Endothelial cell of umbilical vein (primary cell): ENCODE data around the gene HTR3B. TPM values are rescaled to one million over a fixed set of nuclear protein-coding genes. Genes with fewer than 3 reads are reported as not detected.

ENCODE experiments used
- BruUV-seq: library from RNA; stranded (reverse); fragments of 400-500 nt; replicated peaks from 2 replicates; lab custom pipeline; 2021; lab: Mats Ljungman, UMichigan
- CTCF ChIA-PET: fragments of 300-600, 350-600 bp; sonication (Branson Sonifier 250); formaldehyde crosslinking; loops from one replicate; lab custom pipeline; 2021; ENCODE audit warnings: antibody characterized with exemption, inconsistent platforms; lab: Charles Lee
- POLR2A ChIA-PET: fragments of 300-600, 350-600 bp; sonication (Branson Sonifier 250); formaldehyde crosslinking; loops from one replicate; lab custom pipeline; 2021; ENCODE audit warnings: antibody characterized with exemption, inconsistent platforms; lab: Charles Lee
- DNase-seq: peaks from one replicate; pipeline ENCODE4 v3.0.0-alpha.2; 2011; ENCODE audit warnings: low read depth, low spot score
- FAIRE-seq: peaks from 2 replicates; lab custom pipeline; 2011; peaks lifted over from hg19 to GRCh38; lab: Jason Lieb, UNC
- H2AFZ ChIP-seq: 2 replicates; pipeline ENCODE4 v1.6.0; 2012; ENCODE audit warnings: low read depth, low read length, control low read depth, inconsistent platforms
- H3K27ac ChIP-seq: 2 replicates; pipeline ENCODE4 v1.5.1; 2011; ENCODE audit warnings: low read depth, mild to moderate bottlenecking, control low read depth, low read length, moderate library complexity; ENCODE audit not compliant: insufficient read depth
- H3K27me3 ChIP-seq, 2 experiments: 2 replicates each; pipeline versions ENCODE4 v1.6.0 to v1.6.1; 2011; ENCODE audit warnings: low read length in 2 of 2, mixed read lengths in 1 of 2; ENCODE audit not compliant: control insufficient read depth in 2 of 2, insufficient read depth in 2 of 2
- H3K36me3 ChIP-seq, 2 experiments: 2 replicates in 1 of 2; 3 replicates in 1 of 2; pipeline ENCODE4 v1.5.1; 2011; ENCODE audit warnings: low read length in 2 of 2, mild to moderate bottlenecking in 1 of 2, moderate library complexity in 1 of 2; ENCODE audit not compliant: control insufficient read depth in 2 of 2, insufficient read depth in 2 of 2; ENCODE audit errors: extremely low read depth in 1 of 2
- H3K4me1 ChIP-seq: 3 replicates; pipeline ENCODE4 v1.5.1; 2011; ENCODE audit warnings: mild to moderate bottlenecking, low read length; ENCODE audit not compliant: control insufficient read depth, insufficient read depth; ENCODE audit errors: extremely low read depth
- H3K4me2 ChIP-seq: 2 replicates; pipeline ENCODE4 v1.6.1; 2011; ENCODE audit warnings: low read length, control low read depth, mixed read lengths; ENCODE audit not compliant: insufficient read depth
- H3K4me3 ChIP-seq, 3 experiments: fragments of 200-600 bp in 1 of 3; sonication (generic), shearing (Covaris generic) in 1 of 3; replicated peaks in 1 of 3; 2 replicates each; pipeline ENCODE4 v1.5.1; 2011 to 2016; ENCODE audit warnings: control low read depth in 3 of 3, low read length in 3 of 3, mild to moderate bottlenecking in 2 of 3, inconsistent platforms in 1 of 3, low read depth in 1 of 3, moderate library complexity in 1 of 3; ENCODE audit not compliant: insufficient read depth in 1 of 3
- H3K79me2 ChIP-seq: 2 replicates; pipeline ENCODE4 v1.6.0; 2012; ENCODE audit warnings: low read length, inconsistent platforms; ENCODE audit not compliant: control insufficient read depth, insufficient read depth
- H3K9ac ChIP-seq: replicated peaks from 2 replicates; pipeline ENCODE3; 2011; ENCODE audit warnings: low read length, control low read depth; ENCODE audit not compliant: insufficient read depth; ENCODE audit errors: extremely low read depth
- H3K9me1 ChIP-seq: replicated peaks from 3 replicates; pipeline ENCODE4 v1.6.0; 2011; ENCODE audit warnings: mild to moderate bottlenecking, low read length; ENCODE audit not compliant: control insufficient read depth, insufficient read depth; ENCODE audit errors: extremely low read depth
- H3K9me3 ChIP-seq: replicated peaks from 2 replicates; pipeline ENCODE4 v1.5.1; 2012; ENCODE audit warnings: low read length, inconsistent platforms; ENCODE audit not compliant: control insufficient read depth, insufficient read depth
- H4K20me1 ChIP-seq: replicated peaks from 2 replicates; pipeline ENCODE3; 2011; ENCODE audit warnings: mild to moderate bottlenecking, low read length; ENCODE audit not compliant: control insufficient read depth, insufficient read depth; ENCODE audit errors: extremely low read depth
- EZH2 ChIP-seq: IDR thresholded peaks from 2 replicates; pipeline ENCODE4 v1.6.1; 2012; ENCODE audit warnings: borderline replicate concordance, low read depth, mild to moderate bottlenecking, moderate library complexity, low read length, inconsistent platforms; ENCODE audit not compliant: severe bottlenecking
- FOS ChIP-seq: IDR thresholded peaks from 2 replicates; pipeline ENCODE4 v1.6.1; 2011; ENCODE audit warnings: mild to moderate bottlenecking, low read length, moderate library complexity, borderline replicate concordance; ENCODE audit not compliant: insufficient read depth
- GATA2 ChIP-seq: IDR thresholded peaks from 2 replicates; pipeline ENCODE4 v1.7.0; 2011; ENCODE audit warnings: low read depth, mild to moderate bottlenecking, moderate library complexity, mixed read lengths, low read length; ENCODE audit not compliant: insufficient read length, insufficient read depth
- JUN ChIP-seq: IDR thresholded peaks from 2 replicates; pipeline ENCODE4 v1.6.1; 2011; ENCODE audit warnings: borderline replicate concordance, low read depth; ENCODE audit not compliant: insufficient read length, insufficient read depth
- MYC ChIP-seq: IDR thresholded peaks from one replicate; pipeline ENCODE4 v1.6.1; 2011; ENCODE audit warnings: mild to moderate bottlenecking, low read depth, low read length
- POLR2A ChIP-seq: IDR thresholded peaks from 2 replicates; pipeline ENCODE4 v1.6.1; 2012; ENCODE audit warnings: low read depth, mild to moderate bottlenecking, control low read depth, low read length
- POLR2AphosphoS5 ChIP-seq: IDR thresholded peaks from 2 replicates; pipeline ENCODE4 v1.6.1; 2012; ENCODE audit warnings: low read depth, mild to moderate bottlenecking, control low read depth, low read length, moderate library complexity; ENCODE audit not compliant: insufficient read depth
- dilution Hi-C: fragments of 300-500 bp; cut with MboI; formaldehyde crosslinking; loops from one replicate; pipeline ENCODE4 v1.15.0; 2019; ENCODE audit warnings: low sequenced_read_pairs; ENCODE audit not compliant: extremely low pct_ligation_motif_present
- intact Hi-C: fragments of 100-400 bp; cut with micrococcal nuclease; formaldehyde crosslinking; loops from one replicate; pipeline ENCODE4 v1.10.0; 2022
- polyA plus RNA-seq, 4 experiments: library from polyadenylated mRNA; depleted of rRNA in 3 of 4; stranded (reverse) in 3 of 4; unstranded in 1 of 4; fragments of >200 nt; gene quantifications; 2 replicates each; pipeline versions ENCODE4 v1.2.1 to v1.2.3, GENCODE V29; 2011 to 2012; ENCODE audit warnings: missing spikeins in 1 of 4
- total RNA-seq: library from RNA; stranded (reverse); gene quantifications from 2 replicates; pipeline ENCODE4 v1.2.3, GENCODE V29; 2021
- TF ChIP-seq, protein P1 (sequence below), 2 donors: IDR thresholded peaks; 1 replicate in 1 of 2; 2 replicates in 1 of 2; pipeline ENCODE4 v1.5.1; 2011; ENCODE audit warnings: low read length in 2 of 2, mild to moderate bottlenecking in 2 of 2, moderate library complexity in 2 of 2, control low read depth in 1 of 2, inconsistent platforms in 1 of 2, low read depth in 1 of 2; ENCODE audit not compliant: insufficient read depth in 1 of 2; ENCODE audit errors: extremely low read depth in 1 of 2
- TF ChIP-seq, protein P2 (sequence below): IDR thresholded peaks from 2 replicates; pipeline ENCODE4 v1.6.1; 2011; ENCODE audit not compliant: insufficient read depth, insufficient read length

The HTR3B gene
- total and polyA plus RNA-seq, 2 donors (not counting 3 experiments of a cell fraction or from before 2014, with no cell fraction given): not detected

DNA sequence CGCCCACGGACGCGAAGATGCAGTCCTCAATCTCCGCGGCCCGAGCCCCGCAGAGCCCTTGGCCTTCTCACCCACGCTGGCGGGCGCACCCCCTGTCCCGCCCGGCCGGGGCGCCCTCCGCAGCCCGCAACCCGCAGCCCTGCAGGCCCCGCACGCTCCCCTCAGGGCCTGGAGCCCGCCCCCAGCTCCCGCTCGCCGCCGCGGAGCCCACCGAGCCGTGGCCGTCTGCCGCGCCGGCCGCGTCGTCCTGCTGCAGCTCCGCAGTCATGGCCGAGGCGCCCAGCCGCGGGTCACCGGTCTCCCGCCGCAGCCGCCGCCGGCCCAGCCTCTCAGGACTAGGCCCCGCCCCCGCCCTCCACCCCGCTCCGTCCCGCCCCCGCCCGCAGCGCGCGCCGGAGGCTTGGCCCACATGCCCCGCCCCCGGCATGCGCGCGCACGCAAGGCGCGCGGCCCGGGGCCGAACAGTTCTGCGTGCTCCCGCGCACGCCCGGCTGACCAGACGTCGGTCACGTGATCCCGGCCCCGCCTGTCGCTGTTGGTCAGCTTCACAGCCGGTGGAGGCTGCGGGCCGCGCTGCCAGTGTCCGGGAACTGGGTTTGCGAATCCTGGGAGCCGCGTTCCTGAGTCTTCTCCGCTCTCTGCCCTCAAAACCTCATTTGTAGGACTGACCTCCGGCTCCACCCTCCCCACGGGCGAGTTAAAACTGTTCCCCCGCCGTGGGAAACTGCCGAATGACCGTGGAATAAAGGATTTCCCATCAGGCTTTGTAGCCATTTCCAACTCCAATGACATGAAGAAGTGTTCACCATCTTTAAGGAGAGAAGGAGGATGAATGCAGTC is 29.1 kb upstream of the HTR3B start, which contains the start of gene USP28:
USP28 (minus strand) TSS at position 339 of the 840 bp plus-strand sequence; CDS start at position 268, 71 bp downstream.
- POLR2A ChIA-PET: interaction anchor here (0.6 to 0.7 kb wide), 2 partner anchors 9 to 61 kb away, joined by 3 read pairs; no protein-coding TSS in a partner anchor
- no peaks in the 10 kb centered on the region for H3K36me3 ChIP-seq
- H3K9ac ChIP-seq: peak within 1 kb of the TSS; percentile 88
- intact Hi-C loops: loop anchor here (1.0 to 5.0 kb wide), 3 partner anchors 69 to 527 kb away; partner anchors contain the start of genes C11orf71, RBM7 and ZW10
- peak within 1 kb of the TSS; percentile 98 for H3K4me2 ChIP-seq
- CTCF ChIA-PET: interaction anchor here (0.9 to 1.9 kb wide), 5 partner anchors 16 to 102 kb away, joined by 3 to 14 read pairs (median 3); partner anchors contain the start of gene ZW10
- no peaks in the 10 kb centered on the region for H3K27me3 ChIP-seq
- no peaks in the 10 kb centered on the region for H4K20me1 ChIP-seq
- TF ChIP-seq, protein P1, sequence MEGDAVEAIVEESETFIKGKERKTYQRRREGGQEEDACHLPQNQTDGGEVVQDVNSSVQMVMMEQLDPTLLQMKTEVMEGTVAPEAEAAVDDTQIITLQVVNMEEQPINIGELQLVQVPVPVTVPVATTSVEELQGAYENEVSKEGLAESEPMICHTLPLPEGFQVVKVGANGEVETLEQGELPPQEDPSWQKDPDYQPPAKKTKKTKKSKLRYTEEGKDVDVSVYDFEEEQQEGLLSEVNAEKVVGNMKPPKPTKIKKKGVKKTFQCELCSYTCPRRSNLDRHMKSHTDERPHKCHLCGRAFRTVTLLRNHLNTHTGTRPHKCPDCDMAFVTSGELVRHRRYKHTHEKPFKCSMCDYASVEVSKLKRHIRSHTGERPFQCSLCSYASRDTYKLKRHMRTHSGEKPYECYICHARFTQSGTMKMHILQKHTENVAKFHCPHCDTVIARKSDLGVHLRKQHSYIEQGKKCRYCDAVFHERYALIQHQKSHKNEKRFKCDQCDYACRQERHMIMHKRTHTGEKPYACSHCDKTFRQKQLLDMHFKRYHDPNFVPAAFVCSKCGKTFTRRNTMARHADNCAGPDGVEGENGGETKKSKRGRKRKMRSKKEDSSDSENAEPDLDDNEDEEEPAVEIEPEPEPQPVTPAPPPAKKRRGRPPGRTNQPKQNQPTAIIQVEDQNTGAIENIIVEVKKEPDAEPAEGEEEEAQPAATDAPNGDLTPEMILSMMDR (IDR thresholded peaks at IDR 0.05; ENCODE audit: extremely low read depth in 1 of 2, insufficient read depth in 1 of 2, low read depth in 1 of 2, low read length in 2 of 2): no peak
- TF ChIP-seq FOS (no peak), MYC (no peak), POLR2AphosphoS5 (peak; percentile 92), EZH2 (no peak), POLR2A (peak; percentile 97), GATA2 (no peak), JUN (no peak)
- TF ChIP-seq, protein P2, sequence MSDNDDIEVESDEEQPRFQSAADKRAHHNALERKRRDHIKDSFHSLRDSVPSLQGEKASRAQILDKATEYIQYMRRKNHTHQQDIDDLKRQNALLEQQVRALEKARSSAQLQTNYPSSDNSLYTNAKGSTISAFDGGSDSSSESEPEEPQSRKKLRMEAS: peak; percentile 89
- DNase-seq: peak; percentile 95
- dilution Hi-C loops: no loop called here
- H3K4me3 ChIP-seq: peak within 1 kb of the TSS; percentile 47 to 94 (median 94)
- peaks cover 6% of the 10 kb centered on the region for H3K79me2 ChIP-seq
- peaks cover 24% of the 10 kb centered on the region for H3K4me1 ChIP-seq
- H3K9me3 ChIP-seq: no peaks in the 10 kb centered on the region
- H3K27ac ChIP-seq: peak within 1 kb of the TSS; percentile 92
- BruUV-seq: no TSS peak
- peak within 1 kb of the TSS; percentile 95 for H2AFZ ChIP-seq
- no peaks in the 10 kb centered on the region for H3K9me1 ChIP-seq
- peak; percentile 87 for FAIRE-seq
